GM10847 (cell line): ENCODE results near the gene OR10H5.

Source experiments
- POLR2A ChIP-seq: IDR thresholded peaks from 2 replicates; pipeline ENCODE4 v1.6.1; 2011; ENCODE audit not compliant: insufficient read length; ENCODE audit errors: extremely low read depth

OR10H5 gene, protein sequence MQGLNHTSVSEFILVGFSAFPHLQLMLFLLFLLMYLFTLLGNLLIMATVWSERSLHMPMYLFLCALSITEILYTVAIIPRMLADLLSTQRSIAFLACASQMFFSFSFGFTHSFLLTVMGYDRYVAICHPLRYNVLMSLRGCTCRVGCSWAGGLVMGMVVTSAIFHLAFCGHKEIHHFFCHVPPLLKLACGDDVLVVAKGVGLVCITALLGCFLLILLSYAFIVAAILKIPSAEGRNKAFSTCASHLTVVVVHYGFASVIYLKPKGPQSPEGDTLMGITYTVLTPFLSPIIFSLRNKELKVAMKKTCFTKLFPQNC

DNA sequence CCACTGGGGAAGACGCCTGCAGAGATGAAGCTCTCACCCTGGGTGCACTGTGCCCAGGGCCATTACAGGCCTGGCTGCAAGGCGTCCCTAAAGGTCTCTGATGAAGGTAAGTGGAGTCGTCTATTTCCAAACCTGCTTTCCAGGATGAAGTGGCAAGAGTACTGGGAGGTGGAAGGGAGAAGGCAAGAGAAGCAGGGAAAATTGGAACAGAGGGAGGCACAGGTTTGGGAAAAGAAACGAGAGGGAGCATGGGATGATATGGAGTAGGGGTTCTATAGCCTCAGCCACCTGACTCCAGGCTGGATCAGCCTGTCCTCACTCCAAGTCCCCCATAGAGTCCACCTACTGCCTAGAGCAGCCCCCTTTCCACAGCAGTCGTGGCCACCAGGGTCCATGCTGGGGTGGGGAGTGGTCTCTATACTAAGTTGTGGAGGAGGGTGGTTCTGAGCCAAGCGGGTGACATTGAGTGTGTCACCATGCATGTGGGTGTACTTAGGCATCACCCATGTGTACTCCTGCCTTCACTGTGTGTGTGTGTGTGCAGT is at the start of gene OR10H5:
Gene OR10H5 (plus strand): TSS at position 51 of the 545 bp plus-strand sequence. CDS start 6,388 bp downstream, outside the sequence.
- TF ChIP-seq POLR2A: no peak

DNA sequence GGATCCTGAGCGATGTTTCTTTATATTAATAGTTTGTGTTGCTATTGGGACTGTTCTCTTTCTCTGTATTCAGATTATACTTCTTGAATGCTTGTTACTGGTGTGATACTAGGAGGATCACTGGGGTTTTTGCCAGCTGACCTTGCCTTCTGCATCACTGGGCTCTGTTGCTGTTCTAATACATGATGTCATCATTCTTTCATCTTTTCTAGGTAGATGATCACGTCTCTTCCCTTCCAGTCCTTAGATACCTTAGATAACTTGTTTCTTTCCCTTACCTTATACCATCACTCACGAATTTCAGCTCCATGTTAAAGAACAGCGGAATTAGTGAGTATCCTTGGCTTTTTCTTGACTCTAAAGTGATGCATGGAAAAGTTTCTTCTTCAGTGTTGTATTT is 49.7 kb upstream of the OR10H5 start, which contains the start of gene OR10H3:
Gene OR10H3 (plus strand): TSS at position 264 of the 400 bp plus-strand sequence. CDS start 3,408 bp downstream, outside the sequence.
- no peak for TF ChIP-seq POLR2A

DNA sequence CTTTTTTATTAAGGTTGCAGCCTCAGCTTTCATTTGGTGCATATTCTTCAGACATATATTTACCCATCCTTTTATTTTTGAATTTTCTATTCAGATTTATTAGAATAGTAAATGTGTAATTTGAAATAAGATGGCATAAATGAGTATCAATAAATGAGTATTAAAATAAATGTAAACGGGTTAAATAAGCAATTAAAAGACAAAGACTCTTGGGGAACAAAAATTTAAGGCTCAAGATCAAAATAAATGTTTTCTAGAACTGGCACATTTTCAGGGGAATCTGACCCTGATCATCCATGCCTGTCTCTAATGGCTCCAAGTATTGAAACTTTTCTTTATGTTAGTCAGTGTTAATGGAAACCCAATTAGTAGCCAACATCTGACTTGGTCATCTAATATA is 46.7 kb upstream of the OR10H5 start:
- no peak for TF ChIP-seq POLR2A

DNA sequence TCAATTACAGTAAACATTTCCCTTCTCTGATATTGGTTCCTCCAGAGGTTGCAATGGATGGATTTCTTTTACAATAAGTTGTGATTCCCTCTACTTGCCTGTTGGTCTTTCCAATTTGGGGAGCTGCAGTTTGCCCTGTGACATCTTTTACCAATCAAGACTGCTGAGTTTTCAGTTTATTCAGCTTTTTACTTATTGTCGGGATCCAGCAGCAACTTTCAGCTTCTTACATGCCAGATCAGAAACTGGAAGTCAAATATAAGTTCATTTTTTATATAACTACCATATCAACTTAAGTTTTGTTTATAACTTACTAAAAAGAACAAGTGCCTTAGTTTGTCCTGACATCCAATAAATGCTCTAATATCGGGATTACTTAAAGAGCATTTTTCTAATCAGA is 39.2 kb upstream of the OR10H5 start:
- no peak for TF ChIP-seq POLR2A

DNA sequence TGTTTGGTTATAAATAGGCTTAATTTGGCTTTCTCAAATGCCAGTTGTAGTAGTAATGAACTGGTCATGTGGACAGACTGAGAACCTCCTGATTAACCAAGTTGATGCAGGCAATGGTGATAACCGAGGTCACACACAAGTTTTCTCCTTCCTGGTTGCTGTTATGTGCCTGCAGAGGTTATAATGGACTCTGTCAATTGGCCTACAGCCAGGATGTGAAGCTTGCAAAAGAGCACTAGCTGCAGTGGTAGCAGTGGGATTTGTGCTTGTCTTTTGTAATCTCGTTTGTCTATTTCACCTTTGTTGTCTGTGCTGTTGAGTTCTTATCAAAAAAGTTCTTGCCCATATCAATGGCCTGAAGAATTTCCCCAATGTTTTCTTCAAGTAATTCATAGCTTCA is 29.1 kb upstream of the OR10H5 start:
- TF ChIP-seq POLR2A: no peak

DNA sequence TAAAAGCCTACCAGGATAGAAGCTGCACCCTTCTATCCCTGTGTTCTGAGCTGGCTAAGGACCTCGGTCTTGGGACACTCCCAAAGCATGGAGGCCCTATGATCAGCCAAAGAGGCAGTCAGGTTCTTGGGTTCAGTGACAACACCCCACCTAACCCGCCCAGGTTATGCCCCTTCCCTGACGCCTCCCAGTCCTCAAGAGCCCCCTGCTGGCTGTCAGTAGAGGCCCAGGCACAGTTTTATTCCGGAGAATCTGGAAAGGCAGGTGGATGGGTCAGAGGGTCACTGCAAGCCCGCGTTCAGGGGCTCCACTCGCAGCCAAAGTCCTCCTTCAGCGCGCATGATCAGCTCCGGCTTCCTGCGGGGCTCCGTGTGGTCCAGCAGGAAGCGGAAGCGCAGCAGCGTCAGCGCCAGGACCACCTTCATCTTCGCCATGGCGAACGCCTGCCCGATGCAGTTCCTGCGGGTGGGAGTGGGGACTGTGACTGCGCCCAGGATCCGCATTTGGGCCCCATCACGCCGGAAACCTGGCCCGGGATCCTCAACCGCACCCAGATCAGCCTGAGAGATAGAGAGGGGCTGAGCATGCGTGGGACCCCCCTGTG is 27.4 kb upstream of the OR10H5 start:
- no peak for TF ChIP-seq POLR2A

DNA sequence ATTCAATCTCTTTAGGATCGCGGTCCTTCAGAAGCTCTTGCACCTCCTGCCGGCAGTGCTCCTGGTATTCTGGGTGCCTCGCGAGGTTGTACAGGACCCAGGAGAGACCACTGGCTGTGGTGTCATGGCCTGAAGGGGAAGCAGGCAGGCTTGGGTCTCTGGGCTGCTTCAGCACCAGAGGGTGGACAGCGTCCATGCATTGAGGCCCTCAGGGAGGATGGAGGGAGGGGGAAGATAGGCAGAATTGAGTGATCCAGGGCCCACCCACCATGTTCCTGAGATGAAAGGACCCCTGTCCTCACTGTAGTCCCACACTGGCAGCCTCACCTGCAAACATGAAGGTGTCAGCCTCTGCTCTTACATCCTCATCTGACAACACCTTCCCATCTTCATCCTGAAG is 17.9 kb upstream of the OR10H5 start:
- TF ChIP-seq POLR2A: no peak

DNA sequence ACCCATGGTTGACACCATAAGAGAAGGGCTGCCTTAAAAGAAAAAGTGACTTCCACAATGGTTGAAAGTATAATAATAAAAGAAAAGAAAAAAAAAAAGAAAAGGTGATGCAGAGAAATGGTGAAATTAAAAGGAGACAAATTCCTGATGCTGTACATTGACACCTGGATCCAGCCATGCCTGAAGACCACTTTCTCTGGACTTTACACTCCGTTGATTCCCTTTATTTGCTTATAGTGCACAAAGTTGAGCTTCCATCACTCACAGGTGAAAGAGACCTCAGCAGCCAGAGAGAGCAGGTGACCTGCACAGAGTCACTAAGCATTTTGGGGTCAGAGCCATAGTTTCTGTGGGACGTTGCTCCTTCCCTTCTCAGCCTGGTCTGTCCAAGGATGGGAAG is 12.2 kb upstream of the OR10H5 start:
- no peak for TF ChIP-seq POLR2A

DNA sequence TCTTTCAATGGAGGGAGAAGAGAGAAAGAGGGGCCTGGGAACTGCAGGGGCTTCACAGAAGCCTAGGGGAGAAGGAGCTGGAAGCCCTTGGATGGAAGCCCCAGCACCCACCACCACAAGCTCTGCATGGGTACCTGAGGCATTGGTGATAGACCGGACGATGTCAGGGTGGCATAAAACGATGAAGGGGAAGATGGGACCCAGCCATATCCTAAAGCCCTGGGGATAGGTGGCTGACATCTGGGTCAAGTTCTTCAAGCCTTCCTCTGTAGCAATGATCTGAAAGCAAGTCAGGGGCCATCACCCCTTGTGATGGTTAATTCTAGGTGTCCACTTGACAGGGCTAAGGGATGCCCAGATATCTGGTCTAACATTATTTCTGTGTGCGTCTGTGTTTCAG is 11.2 kb upstream of the OR10H5 start:
- TF ChIP-seq POLR2A: no peak

DNA sequence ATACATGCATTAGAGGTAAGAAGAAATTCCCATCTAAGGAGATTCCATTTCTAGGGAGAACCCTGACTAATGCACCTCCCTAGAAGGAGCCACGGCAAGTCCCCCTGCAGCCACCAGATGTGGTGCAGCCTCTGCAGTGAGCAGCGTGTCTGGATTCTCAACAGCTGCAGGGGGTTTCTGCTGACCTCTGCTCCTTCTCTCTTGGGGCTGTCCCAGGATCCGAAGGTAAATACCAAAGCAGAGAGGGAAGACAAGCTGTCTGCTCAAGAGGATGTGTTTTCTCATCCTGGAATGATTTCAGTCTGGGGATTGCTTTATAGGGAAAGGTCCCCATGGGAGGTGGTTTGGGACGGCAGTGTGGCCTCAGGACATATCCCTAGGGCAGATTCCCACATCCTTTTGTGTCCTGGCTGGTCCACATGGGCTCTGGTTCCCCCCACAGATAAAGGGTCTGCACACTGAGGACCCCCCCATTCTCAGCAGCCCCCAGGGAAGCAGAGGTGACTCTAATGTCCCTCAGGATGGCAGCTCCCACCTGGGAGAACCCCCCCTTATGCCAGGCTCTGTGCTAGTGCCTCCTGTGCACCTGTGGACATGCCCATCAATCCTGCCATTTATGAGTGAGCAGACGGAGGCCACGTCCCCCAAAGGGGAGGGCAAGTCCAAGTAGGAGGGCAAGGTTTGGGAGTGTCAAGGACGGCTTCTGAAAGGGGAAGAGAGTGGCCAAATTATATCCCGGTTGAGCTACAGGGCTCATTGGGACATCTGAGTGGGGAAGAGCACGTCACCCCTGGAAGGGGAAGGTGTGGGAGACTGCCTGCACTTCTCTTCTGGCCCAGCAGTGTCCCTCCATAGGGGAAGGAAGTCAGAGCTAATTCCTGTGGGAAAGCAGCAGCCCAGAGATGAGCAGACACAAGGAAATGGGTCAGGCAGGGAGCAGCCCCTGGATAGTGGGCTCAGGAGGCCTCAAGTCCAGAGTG is 10.2 kb upstream of the OR10H5 start:
- TF ChIP-seq POLR2A: no peak

DNA sequence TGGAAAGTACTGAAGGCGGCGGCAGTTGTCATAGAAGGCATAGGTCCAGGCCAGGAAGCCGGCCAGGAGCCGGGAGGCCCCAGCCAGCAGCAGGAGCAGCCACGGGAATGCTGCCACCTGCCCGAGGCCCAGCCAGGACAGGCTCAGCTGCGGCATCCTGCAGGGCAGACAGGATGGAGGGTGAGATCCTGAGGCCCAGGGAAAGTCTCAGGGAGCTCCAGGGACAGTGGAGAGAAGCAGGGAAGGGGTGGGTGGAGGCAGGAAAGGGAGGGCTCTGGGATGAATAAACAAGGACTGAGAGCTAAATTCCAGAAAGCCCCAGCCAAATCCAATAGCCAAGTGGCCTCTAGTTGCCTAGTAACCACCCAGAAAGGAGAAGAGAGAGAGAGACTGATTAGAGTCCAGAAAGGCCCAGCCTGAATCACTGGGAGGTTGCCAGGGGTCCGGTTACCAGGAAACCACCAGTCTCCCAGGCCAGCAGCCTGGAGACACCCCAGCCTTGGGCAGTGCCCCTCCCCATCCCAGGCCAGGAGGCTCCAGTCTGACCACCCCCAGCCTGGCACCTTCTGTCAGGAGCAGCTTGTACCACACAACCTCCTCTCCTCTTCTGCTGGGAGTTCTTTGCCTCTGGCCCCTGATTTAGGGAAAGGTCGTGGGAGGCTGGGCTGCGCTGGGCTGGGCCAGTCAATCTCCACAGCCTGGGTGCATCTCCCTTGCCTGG is 7.5 kb upstream of the OR10H5 start:
- no peak for TF ChIP-seq POLR2A

DNA sequence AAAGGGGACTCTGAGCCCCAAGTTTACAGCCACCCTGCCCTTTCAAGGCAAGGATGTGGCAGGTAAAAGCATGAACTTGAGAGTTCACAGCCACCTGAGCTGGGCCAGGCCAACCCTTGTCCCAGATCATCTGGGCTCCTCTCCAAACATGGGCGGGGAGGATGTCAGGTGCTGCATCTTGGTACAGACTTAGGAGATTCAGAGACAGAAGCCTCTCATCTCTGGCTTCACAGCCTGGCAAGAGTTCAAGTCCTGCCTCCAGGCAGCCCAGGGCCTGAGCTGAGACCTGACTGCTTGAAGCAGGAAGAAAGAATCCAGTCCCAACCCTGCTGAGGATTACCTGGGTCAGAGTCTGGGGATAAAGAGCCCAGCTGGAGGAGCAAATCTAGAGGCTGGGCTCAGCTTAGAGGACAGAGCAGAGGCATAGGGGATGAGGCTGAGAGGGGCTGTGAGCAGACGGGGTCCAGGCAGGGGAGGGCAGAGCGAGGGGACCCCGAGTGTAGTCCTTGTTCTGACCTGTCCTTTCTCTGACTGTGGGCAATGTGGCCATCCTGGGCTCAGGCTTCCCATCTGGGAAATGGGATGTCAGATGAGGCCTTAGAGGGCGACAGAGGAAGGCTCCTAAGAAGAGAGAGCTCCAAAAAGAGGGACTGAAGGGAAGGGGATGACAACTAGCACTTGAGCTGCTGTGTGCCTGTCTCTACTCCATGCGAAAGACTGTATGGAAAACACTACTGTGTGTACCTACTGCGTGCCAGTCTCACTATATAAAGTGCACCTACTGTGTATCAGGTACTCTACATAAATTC is 6.6 kb upstream of the OR10H5 start:
- TF ChIP-seq POLR2A: no peak

DNA sequence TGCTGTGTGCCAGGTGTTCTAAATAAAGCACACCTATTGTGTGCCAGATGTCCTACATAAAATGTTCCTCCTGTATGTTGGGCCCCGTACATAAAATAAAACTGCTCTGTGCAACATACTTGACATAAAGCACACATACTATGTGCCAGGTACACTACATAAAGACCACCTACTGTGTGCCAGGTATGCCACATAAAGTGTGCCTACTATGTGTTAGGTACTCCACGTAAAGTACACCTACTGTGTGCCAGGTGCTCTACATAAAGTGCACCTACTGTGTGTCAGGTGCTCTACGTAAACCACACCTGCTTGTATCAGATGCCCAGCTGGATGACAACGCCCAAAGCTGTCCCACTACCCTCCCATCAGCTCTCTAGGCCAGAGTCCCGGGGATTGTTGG is 5.8 kb upstream of the OR10H5 start:
- no peak for TF ChIP-seq POLR2A

DNA sequence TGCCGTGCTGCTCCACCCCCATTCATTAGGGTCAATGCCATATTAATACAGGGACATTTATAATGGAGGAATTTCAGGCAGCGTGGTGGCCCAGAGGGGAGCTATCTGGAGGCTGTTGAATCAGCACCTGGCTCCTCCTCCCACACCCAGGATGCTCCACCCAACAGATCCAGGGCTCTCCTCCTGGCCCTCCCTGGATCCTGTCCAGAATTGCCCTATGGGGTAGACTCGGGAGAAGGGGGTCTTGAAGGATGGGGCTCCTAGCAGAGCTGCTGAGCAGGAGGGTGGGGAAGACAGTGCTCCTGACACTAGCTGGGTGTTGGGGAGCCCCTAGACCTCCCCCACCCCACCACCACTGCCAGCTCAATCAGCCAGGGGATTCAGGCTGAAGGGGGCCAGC is 5.2 kb upstream of the OR10H5 start:
- TF ChIP-seq POLR2A: no peak
